HG02970 (cell line): ENCODE measurements around the gene RPL23.
A peak's percentile ranks its signal among the peaks of the same experiment; 100 is the strongest.
"Not testable (repeated sequence)": the region's sequence is repeated elsewhere in the genome, so short reads cannot be mapped to it uniquely, and the experiment has no call there.

Experiments used
- ATAC-seq: cut with Tn5 transposase; IDR thresholded peaks from one replicate; pipeline ENCODE4 v1.9.1; 2021; ENCODE audit warnings: mild to moderate bottlenecking, moderate library complexity, moderate number of reproducible peaks; ENCODE audit not compliant: unreplicated experiment, low FRiP score

Gene RPL23

GRCh38 chr17:38868817-38869525, 15.4 kb upstream of the RPL23 start:
- ATAC-seq: peak; percentile 28

DNA sequence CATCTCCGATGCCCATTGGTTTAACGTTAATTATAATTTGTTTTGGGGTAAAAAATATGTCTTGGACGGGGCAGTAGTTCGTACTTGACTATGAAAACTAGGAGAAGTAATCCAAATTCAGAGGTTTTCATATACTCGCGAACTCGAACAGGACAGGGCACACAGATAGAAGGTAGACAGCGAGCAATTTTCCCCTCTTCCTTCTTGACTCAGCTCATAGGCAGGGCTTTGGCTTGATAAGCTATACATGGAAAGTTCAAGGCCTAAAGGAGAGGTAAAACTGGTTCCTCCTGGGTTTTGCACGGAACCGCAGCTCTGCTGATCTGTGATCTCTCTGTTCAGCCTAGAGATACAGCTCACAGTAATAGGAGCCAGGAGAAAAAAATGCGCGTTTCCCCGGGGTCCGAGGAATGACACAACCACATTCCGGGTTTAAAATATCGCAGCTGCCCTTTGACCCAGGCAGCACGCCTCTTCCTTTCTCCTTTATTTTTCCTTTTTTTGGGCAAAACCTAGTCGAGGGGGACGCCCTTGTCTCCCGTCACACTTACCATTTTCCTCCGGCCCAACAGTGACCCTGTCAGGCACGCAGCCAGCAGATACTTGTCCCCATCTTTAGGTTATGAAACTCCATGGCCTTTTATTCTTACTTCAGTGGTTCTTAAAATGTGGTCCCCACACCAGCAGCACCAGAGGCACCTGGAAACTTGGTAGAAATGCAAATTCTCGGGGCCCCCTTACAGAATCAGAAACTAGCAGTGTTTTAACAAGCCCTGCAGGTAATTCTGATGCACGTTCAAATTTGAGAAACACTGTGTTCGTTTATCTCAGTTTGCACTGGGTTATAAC, 14.7 kb upstream of the RPL23 start:
- no peak for ATAC-seq

- ATAC-seq: no peak
Measured at GRCh38 chr17:38867179-38867967, 13.9 kb upstream of the RPL23 start.

DNA sequence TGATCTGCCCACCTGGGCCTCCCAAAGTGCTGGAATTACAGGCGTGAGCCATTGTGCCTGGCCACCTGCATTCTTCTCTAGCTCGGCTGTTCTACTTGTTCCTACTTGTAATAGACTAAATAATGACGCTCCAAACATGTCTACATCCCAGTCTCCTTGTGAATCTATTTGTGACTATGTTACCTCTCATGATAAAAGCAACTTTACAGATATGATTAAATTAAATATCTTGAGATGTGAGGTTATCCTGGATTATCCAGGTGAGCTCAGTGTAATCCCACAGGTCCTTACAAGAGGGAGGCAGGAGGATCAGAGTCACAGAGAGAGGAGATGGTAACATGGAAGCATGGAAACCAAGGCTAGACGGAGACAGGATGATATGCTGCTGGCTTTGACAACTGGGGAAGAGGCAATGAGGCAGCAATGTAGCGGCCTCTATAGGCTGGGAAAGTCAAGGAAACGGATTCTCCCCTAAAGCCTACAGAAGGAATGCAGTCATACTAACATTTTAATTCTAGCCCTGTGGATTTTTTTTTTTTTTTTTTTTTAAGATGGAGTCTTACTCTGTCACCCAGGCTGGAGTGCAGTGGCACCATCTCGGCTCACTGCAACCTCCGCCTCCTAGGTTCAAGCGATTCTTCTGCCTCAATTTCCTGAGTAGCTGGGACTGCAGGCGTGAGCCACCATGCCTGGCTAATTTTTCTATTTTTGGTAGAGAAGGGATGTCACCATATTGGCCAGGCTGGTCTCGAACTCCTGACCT, 11.3 kb upstream of the RPL23 start:
- no peak for ATAC-seq

DNA sequence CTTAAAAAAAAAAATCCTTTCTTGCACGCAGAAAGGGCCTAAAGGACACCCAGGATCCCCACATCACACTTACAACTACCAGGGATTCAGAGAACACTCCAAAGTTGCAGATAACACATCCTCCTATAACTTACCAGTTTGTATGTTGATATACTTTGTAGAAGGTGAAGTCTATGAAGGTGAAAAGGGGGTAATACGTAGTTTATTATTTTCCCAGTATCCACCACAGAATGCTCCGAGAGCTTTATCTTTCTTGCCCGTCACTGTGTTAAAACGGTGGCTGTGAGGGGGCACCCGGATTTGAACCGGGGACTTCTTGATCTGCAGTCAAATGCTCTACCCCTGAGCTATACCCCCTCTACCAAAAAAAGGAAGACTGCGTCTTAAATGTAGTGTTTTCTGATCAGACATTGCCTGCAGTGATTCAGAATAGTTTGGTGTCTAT, 7.9 kb upstream of the RPL23 start:
- ATAC-seq: no peak

- ATAC-seq: no peak
Measured at GRCh38 chr17:38857271-38857670, 3.8 kb upstream of the RPL23 start.

- ATAC-seq: not testable (repeated sequence)
Measured at GRCh38 chr17:38855101-38855714, 1.7 kb upstream of the RPL23 start.

DNA sequence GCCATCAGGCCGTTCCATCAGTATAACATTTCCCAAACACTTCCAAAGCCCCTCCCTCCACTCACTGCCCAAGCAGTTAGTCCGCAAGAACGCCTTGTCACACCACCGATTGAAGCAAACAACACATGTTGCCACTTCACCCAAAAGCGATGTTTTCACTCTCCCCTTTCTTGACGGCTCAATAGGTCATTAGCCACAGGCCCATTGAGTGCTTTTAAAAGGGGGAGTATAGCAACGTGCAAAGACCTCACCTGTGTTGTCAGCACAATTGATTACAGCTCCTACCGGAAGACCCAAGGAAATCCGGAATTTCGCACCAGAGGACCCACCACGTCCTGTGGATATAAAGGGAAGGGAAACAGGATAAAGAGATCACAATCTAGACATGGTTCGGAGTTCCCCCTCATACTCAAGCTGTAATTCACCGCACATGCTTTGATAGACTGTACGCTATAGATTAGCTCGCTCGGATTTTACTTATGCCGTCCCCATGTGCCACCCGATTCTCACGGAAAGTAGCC, 690 bp downstream of the RPL23 start:
- peak; percentile 1 for ATAC-seq

DNA sequence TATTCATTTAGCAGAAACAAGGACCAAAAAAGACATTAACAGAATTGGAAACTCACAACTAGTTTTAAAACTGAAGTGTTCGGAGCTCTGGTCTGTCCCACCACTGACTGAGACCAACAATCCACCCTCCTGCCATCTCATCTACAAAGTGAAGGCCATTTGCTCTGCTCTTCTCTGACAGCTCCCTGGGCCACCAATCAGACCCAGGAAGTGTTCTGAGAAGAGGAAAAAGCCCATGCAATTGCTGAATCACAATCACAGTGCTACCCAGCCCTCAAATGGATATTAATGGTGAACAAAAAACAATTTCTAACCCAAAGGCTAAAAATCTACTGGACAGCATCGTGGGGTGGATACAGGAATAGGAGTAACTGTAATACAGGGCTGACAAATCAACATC, 2.1 kb downstream of the RPL23 start:
- no peak for ATAC-seq

GRCh38 chr17:38850374-38850773, 3.1 kb downstream of the RPL23 start:
- no peak for ATAC-seq

DNA sequence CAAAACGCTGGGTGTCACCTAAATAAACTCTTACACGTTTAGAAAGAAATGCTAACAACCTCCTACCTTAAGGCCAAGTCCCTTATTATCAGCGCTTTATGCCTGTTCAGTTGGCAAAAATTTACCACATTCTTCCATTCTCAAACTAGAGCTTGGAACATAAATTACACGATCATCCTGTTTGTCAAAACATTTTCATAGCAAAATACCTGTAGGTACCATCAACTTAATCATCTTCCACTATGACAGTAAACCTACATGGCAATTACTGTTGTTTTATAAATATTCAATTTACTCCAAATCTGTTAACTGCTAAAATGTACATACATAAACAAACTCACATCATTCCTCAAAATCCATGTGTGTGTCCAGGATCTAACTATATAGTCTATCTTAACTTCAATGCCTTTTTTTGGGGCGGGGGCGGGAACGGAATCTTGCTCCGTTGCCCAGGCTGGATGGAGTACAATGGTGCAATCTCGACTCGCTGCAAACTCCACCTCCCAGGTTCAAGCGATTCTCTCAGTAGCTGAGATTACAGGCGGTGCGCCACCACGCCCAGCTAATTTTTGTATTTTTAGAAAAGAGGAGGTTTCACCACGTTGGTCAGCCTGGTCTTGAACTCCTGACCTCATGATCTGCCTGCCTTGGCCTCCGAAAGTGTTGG, 4.4 kb downstream of the RPL23 start:
- ATAC-seq: no peak

- no peak for ATAC-seq
Measured at GRCh38 chr17:38848557-38848891, 5.0 kb downstream of the RPL23 start.

- no peak for ATAC-seq
Measured at GRCh38 chr17:38844261-38844757, 9.2 kb downstream of the RPL23 start.

DNA sequence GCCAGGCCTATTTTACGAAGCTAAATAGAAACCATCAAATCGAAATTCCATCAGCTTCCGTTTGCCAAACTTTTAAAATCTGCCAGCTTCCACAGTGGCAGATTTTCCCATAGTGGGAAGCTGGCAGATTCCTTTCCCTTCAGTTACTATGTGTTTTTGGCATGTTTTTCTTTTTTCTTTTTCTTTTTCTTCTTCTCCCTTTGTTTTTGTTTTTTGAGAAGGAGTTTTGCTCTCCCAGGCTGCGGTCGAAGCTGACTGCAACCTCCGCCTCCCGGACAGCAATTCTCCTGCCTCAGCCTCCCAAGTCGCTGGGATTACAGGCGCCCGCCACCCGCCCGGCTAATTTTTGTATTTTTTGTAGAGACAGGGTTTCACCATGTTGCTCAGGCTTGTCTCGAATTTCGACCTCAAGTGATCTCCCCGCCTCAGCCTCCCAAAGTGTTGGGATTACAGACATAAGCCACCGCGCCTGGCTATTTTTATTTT, 27.7 kb downstream of the RPL23 start:
- no peak for ATAC-seq

- peak; percentile 72 for ATAC-seq
Measured at GRCh38 chr17:38824899-38825761, 28.4 kb downstream of the RPL23 start, which contains the start of gene CWC25. Gene CWC25, minus strand, starts transcription at chr17:38825321. Its CDS starts 138 bp downstream, at chr17:38825183.

DNA sequence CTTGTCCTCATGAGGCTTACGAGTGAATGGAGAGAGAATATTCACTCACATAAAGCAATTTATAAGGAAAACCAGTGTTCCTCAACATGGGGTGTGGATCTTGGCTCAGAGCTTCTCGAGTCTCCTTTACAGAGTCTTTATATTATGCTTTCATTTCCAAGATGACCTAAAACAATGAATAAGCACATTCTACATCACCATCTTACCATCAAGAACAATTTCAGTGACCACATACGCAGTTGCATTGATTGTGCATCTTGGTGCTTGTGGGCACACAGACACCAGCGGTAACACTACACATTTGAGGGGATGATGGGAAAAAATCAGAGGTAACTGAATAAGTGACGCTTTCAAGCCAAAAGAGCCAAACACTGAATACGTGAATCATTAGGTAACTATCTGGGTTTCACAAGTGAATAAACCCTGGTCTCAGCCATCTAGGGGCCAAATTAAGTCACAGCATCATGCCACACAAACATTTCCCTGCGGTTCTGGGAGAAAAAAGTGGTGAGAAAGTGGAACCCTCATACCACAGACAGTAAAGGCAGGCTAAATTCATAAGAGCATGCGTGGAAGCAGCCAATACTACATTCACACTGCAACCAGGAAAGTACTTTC, 37.8 kb downstream of the RPL23 start:
- ATAC-seq: no peak

GRCh38 chr17:38809828-38810227, 43.7 kb downstream of the RPL23 start:
- ATAC-seq: no peak
